Mesodermal cell (in vitro differentiated cells): ENCODE data around the gene ARID1B.

Source experiments
- H3K27ac ChIP-seq: 2 replicates; pipeline ENCODE4 v1.7.0; 2013; ENCODE audit warnings: mild to moderate bottlenecking, low read depth, low read length, moderate library complexity; ENCODE audit not compliant: severe bottlenecking
- H3K36me3 ChIP-seq: 2 replicates; pipeline ENCODE4 v1.7.1; 2013; ENCODE audit warnings: mild to moderate bottlenecking, low read length, moderate library complexity; ENCODE audit not compliant: control insufficient read depth, insufficient read depth
- H3K4me1 ChIP-seq: one replicate; pipeline ENCODE4 v1.7.1; 2013; ENCODE audit warnings: mild to moderate bottlenecking, low read length; ENCODE audit not compliant: insufficient read depth, control insufficient read depth, poor library complexity, severe bottlenecking
- H3K4me3 ChIP-seq: 2 replicates; pipeline ENCODE4 v1.7.0; 2013; ENCODE audit warnings: low read length, control low read depth, mild to moderate bottlenecking; ENCODE audit not compliant: insufficient read depth, poor library complexity, severe bottlenecking; ENCODE audit errors: extremely low read depth
- H3K9me3 ChIP-seq: 2 replicates; pipeline ENCODE4 v1.7.1; 2013; ENCODE audit warnings: mild to moderate bottlenecking, low read length, moderate library complexity; ENCODE audit not compliant: control insufficient read depth
- WGBS, 2 experiments: methylation state at CpG; one replicate each; pipeline ENCODE4 v1.1.5; 2013; ENCODE audit warnings: missing lambda C conversion rate in 2 of 2; ENCODE audit not compliant: insufficient coverage in 2 of 2; 5-methylcytosine and 5-hydroxymethylcytosine counted together

ARID1B gene

DNA sequence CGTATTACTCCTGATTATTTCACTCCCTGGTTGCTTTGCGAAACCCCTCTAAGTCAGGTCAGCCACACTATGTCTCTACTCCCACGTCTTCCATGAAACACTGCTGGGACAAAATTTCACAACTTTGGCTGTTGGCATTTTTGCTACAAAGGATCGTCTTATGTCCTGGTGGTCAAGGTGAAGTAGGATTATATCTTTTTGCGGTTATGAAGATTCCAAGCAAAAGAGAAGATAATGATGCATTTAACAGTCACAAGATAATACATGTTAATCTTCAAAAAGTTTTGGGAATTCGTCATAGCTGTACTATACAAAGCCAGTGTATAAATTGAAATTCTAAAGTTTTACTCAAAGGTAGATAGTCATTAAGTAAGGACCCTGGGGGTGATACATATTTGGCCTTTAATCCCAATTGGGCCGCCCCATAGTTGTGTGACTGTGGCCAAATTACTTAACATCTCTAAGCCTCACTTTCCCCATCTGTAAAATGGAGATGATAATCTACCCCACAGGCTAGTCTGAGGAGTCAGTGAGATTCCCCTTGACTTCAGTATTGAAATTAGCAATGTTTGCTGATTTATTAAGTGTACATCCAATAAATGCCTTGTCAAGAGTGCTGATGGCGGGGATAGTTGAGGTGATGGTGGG, 212.1 kb downstream of the ARID1B start:
- Histone ChIP-seq H3K9me3 (no peaks in the 10 kb centered on the region), H3K4me1 (peaks cover 16% of the 10 kb centered on the region), H3K27ac (no peak overlapping the region), H3K4me3 (no peak overlapping the region), H3K36me3 (no peaks in the 10 kb centered on the region)
- 92 to 100% methylated on average over 4 to 6 of the region's 8 CpGs for WGBS, 2 experiments

GRCh38 chr6:156992020-156992804, 215.0 kb downstream of the ARID1B start:
- peak overlapping the region; percentile 33 for H3K27ac ChIP-seq
- H3K4me1 ChIP-seq = peaks cover 18% of the 10 kb centered on the region
- H3K36me3 ChIP-seq = no peaks in the 10 kb centered on the region
- 83 to 89% methylated on average over 11 of the region's 13 CpGs for WGBS, 2 experiments
- H3K4me3 ChIP-seq = no peak overlapping the region
- H3K9me3 ChIP-seq = no peaks in the 10 kb centered on the region

- H3K27ac ChIP-seq = no peak overlapping the region
- WGBS, 2 experiments = 100% methylated on average over 1 of the region's 2 CpGs; no CpG with 5 or more reads in 1 of the 2 experiments
Measured at GRCh38 chr6:156993713-156994112, 216.5 kb downstream of the ARID1B start.

DNA sequence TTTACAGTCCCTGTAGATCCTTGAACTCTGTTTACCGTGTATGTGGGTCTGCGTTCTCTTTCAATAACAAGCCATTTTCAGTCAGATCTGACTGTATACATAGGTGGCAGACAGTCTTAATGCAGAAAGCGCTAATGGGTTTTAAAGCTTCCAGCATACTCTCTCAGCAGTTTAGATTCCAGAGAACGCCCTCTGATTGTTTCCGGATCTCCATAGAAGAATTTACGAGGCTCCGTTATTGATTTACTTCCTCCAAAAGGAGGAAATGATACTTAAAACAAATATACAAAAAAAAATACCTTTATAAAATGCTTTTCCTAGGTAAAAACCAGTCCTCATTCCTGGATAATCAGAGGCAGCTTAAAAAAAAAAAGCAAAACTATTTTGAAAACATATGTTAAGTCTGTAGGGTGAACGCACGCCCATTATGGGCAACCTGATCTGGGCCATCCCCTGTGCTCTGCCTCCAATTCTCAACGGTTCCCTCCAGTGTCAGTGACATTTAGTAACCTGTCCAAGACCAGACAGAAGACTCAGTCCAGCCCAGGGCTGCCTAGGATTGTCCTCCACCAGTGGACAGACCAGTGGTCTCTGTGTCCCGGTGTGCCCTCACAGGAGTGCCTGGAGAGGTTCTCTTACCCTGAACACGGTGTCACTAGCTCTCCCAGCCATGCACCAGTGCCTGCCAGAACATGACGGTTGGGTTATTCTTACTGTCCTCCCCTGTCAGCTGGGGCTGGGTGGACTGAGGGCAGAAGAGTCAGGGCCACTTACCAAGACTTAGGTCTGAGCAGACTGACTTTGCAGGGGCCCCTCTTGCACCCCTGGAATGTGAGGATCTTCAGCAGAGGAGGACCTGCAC, 217.3 kb downstream of the ARID1B start:
- WGBS, 2 experiments = 83 to 88% methylated on average over 7 to 8 of the region's 13 CpGs
- no peak overlapping the region for H3K4me3 ChIP-seq
- H3K36me3 ChIP-seq = no peaks in the 10 kb centered on the region
- peaks cover 11% of the 10 kb centered on the region for H3K4me1 ChIP-seq
- H3K27ac ChIP-seq = no peak overlapping the region
- no peaks in the 10 kb centered on the region for H3K9me3 ChIP-seq

More at GRCh38 chr6:156993713-156994112, 216.5 kb downstream of the ARID1B start:
- H3K4me3 ChIP-seq = no peak overlapping the region
- no peaks in the 10 kb centered on the region for H3K9me3 ChIP-seq
- H3K36me3 ChIP-seq = no peaks in the 10 kb centered on the region
- H3K4me1 ChIP-seq = peaks cover 11% of the 10 kb centered on the region

DNA sequence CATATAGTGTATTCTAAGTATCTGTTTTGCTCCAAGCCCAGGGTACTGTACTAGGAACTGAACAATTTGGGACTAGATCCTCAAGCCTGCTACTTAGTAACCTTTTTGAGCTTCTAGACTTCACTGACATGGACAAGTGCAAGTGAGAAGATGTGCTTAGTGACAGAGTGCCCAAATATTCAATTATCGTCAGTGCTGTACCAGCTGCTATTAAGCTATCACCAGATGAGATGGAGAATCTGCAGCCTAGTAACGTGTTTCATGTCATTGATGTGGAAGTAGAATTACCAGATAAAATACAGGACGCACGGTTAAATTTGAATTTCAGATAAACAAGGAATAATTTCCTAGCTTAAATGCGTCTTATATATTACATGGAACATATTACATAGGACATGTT, 218.3 kb downstream of the ARID1B start:
- no peak overlapping the region for H3K4me3 ChIP-seq
- no peaks in the 10 kb centered on the region for H3K9me3 ChIP-seq
- H3K4me1 ChIP-seq = peaks cover 11% of the 10 kb centered on the region
- no peaks in the 10 kb centered on the region for H3K36me3 ChIP-seq
- no peak overlapping the region for H3K27ac ChIP-seq
- 100% methylated on average over 1 of the region's 5 CpGs for WGBS, 2 experiments

- H3K4me1 ChIP-seq = peaks cover 11% of the 10 kb centered on the region
- WGBS, 2 experiments = 100% methylated on average over 1 of the region's 2 CpGs
- no peaks in the 10 kb centered on the region for H3K9me3 ChIP-seq
- no peak overlapping the region for H3K27ac ChIP-seq
- no peaks in the 10 kb centered on the region for H3K36me3 ChIP-seq
- no peak overlapping the region for H3K4me3 ChIP-seq
Measured at GRCh38 chr6:156996265-156996664, 219.1 kb downstream of the ARID1B start.

DNA sequence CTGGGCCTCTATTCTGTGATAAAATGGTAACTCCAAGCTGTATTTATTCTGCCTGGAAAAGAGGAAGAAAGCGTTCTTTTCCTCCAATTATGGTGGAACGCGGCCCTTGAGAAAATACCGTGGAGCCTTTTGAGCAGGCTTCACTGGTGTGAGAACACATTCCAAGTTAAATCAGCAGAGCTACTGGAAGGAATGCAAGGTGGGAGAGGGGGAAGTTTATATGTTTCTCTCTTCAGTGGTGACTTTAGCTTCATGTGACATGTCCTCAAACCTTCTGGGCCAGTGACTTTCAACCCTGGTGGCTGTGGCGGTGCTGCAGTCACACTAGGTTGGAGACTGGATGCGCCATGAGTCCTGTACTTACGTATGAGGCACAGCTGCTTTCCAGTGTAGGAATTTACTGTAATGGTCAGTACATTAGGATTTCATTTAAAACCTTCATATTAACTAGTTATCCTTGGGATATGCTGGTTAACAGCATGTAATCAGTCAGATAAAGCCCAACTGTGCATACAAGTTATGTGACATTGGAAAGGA, 221.7 kb downstream of the ARID1B start:
- Histone ChIP-seq H3K9me3 (no peaks in the 10 kb centered on the region), H3K36me3 (no peaks in the 10 kb centered on the region), H3K4me3 (no peak overlapping the region), H3K27ac (no peak overlapping the region), H3K4me1 (peaks cover 4% of the 10 kb centered on the region)
- WGBS, 2 experiments = 88 to 100% methylated on average over 3 to 5 of the region's 7 CpGs

DNA sequence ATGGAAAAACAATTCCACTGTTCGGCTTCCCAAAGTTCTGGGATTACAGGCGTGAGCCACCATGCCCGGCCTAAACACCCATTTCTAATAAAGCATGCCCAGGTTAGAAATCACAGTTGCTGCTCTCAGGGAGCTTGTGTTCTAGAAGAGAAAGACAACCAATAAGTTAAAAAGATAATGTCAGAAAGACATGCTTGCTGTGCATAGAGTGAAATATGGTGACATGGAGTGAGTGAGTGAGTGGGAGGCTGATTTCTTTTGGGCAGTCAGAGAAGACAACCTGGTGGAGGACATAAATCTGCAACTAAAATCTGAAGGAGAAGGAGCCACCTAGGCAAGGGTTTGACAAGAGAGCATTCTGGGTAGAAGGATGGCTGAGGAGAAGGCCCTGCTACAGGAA, 222.6 kb downstream of the ARID1B start:
- no peaks in the 10 kb centered on the region for H3K36me3 ChIP-seq
- H3K9me3 ChIP-seq = no peaks in the 10 kb centered on the region
- peaks cover 4% of the 10 kb centered on the region for H3K4me1 ChIP-seq
- H3K27ac ChIP-seq = no peak overlapping the region
- H3K4me3 ChIP-seq = no peak overlapping the region
- 100% methylated on average over 3 of the region's 3 CpGs; no CpG with 5 or more reads in 1 of the 2 experiments for WGBS, 2 experiments

- H3K36me3 ChIP-seq = no peaks in the 10 kb centered on the region
- no peak overlapping the region for H3K4me3 ChIP-seq
- 89 to 94% methylated on average over 9 to 10 of the region's 12 CpGs for WGBS, 2 experiments
- H3K27ac ChIP-seq = no peak overlapping the region
- H3K4me1 ChIP-seq = no peaks in the 10 kb centered on the region
- no peaks in the 10 kb centered on the region for H3K9me3 ChIP-seq
Measured at GRCh38 chr6:157001716-157002115, 224.5 kb downstream of the ARID1B start.

- no peaks in the 10 kb centered on the region for H3K36me3 ChIP-seq
- H3K9me3 ChIP-seq = no peaks in the 10 kb centered on the region
- no peaks in the 10 kb centered on the region for H3K4me1 ChIP-seq
- 80 to 86% methylated on average over 1 of the region's 1 CpG for WGBS, 2 experiments
- no peak overlapping the region for H3K4me3 ChIP-seq
- no peak overlapping the region for H3K27ac ChIP-seq
Measured at GRCh38 chr6:157002774-157003173, 225.6 kb downstream of the ARID1B start.
